ENCODE measurements around the gene LAMA4.
A peak's percentile ranks its signal among the peaks of the same experiment; 100 is the strongest.

LAMA4 gene

DNA sequence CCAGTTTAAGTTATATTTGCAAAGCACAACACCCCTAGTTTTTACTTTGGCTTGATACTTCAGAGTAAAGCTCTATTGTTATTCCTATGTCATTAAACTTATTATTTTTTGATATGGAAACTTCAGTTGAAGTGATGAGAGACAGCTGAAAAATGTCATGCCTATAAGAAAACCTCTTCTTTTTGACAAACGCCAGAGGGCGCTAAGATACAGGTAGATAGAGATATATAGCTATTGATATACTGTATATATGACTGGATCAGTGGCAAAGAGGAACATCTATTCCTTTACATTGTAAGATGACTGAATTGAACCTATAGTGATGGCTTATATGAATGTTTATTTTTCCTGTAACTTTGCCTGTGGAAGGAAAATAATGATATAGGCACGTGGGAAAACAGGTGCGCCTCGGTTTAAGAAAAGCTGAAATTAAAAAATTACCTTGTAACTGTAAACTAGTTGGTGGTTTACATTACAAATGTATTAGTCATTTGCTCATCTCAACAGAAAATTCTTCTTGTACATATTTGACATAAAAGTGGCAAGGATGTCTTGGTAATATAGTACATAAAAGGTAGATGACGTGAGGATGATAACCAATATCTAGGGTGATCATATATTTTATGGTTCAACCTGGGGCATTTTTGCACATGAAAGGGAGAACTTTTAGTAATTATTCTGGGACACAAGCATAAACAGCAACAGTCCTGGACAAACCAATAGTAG, 74.1 kb downstream of the LAMA4 start:
- peak in 1 of 2 experiments; percentile 60 for DNase-seq

DNA sequence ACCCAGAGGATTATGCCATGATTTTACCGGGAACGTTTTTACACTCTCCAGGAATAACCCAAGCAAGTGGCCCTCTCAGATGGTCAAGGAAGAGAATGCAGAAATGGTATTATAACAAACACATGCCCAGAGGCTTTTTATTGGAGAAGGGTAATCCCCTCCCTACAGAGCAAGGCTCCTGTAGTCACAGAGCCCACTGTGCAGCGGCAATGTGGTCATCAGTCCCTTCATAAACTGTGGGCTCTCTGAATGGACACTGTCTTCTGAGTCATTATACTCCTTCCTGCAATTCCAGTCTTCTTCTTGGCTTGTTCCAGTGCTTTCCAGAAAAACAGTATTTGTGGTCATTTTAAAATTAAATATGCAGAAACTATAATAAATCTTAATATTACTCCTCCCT, 74.7 kb downstream of the LAMA4 start:
- no peak for DNase-seq

DNA sequence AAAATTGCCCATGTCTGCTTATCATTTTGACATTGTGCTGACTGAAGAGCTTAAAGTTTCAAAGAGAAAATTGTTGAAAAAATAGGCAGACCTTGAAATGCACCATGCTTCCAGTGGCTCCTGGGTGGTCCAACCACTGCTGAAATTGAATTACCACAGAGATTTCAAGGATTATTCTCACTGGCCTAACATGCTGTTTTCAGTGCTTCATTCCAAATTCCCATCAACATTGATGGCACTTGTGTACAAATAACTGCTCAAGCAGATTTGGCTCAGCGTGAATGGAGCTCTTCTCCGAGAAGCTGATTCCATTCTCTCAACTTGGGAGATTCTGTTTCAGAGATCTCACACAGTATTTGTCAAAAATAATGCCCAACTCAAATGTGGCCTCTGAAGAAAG, 75.5 kb downstream of the LAMA4 start:
- DNase-seq, result no peak

DNA sequence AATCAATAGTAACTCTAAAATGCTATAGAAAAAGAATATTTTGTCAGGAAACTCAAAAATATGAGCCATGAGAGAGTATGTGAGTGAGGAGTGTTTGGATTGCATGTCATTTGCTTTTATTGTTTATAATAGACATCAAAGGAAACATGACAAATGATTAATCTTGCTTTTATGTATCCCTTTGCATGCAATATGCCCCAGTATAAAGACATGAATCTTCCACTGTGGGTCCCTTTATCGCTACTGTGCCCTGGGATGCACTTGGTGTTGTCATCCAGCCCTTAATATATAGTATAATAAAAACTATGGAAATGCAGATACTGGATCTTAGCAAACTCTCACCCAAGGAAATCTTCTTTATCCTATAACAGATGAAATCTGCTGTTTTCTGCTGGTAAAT, 77.3 kb downstream of the LAMA4 start:
- no peak for DNase-seq

DNA sequence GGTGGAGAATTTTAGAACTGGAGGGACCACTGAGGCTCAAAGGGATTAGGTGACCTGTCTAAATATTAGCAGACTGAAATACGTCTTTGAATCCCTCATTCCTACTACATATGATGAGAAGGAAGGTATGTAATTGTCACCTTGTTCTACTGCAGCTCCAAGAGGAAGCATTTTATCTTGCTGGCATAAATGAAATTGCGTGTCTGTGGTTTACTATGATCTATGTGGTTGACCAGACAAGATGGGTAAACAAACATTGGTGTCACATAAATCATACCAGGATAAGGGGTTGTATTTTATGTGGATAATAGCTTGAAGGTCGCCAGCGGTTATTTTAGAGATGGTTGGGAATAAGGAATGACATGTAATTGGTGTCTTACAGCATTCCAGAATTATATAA, 78.2 kb downstream of the LAMA4 start:
- DNase-seq, result peak in 1 of 2 experiments; percentile 2

DNA sequence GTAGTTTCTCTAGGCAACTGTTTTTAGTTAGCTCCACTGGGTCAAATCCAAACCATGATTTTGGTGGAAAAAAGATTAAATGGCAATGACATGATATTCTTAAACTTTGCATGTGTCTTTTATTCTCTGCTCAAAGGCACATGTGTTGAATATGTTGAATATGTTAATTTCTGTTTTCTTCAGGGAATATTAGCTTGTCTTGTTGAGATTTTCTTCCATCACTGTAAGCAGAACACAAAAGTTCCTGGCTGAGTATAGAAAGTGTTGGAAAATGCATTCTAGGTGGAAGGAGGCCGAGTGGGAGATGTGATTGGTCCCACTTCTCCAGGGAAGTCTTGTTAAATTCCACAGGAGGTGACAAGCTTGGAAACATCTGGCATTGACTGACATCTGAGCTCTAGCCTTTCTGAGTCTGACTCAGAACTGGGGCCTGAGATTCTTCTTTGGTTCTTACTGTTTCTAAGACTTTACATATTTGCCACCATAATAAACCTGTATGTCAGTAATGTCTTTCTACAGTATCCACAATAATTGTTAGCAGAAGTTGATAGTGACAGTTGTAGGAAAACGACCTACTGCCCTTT, 81.1 kb downstream of the LAMA4 start:
- DNase-seq, result no peak

DNA sequence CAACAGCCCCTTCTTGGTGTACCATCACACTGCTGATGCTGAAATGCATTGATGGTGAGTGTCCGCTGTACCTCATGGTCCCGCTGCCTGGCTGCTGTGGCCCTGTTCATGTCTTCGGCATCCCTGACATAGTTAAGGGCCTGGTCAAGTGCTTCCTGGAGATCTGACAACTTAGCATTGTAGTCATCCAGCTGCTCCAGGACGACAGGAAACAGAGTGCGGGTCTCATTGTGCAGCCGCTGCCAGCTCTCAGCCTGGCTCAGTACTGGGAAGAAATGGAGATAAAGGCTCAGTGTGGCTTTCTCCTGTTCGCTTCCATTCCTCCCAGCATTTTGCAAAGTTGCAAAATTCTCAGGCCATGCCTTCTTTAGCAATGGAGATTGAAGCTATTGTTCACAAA, 81.8 kb downstream of the LAMA4 start:
- DNase-seq, result no peak

DNA sequence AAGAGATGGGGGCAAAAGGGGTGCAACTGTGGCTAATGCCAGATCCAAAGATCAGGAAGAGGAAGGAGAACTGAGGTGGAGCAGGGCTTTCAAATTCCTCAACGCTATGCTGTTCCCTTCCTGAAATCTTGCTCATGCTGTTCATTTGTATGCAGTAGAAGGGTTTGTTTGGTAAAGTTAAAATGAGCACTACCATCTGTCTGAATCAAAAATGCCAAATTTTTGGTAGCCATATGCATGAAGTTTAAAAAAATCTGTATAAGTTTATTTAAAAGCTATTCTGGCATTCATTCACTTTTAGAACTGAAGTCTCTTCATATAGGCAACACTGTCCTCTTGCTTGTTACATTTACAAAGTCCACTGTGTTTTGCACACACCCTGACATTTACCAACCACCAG, 84.8 kb downstream of the LAMA4 start:
- DNase-seq, result no peak

DNA sequence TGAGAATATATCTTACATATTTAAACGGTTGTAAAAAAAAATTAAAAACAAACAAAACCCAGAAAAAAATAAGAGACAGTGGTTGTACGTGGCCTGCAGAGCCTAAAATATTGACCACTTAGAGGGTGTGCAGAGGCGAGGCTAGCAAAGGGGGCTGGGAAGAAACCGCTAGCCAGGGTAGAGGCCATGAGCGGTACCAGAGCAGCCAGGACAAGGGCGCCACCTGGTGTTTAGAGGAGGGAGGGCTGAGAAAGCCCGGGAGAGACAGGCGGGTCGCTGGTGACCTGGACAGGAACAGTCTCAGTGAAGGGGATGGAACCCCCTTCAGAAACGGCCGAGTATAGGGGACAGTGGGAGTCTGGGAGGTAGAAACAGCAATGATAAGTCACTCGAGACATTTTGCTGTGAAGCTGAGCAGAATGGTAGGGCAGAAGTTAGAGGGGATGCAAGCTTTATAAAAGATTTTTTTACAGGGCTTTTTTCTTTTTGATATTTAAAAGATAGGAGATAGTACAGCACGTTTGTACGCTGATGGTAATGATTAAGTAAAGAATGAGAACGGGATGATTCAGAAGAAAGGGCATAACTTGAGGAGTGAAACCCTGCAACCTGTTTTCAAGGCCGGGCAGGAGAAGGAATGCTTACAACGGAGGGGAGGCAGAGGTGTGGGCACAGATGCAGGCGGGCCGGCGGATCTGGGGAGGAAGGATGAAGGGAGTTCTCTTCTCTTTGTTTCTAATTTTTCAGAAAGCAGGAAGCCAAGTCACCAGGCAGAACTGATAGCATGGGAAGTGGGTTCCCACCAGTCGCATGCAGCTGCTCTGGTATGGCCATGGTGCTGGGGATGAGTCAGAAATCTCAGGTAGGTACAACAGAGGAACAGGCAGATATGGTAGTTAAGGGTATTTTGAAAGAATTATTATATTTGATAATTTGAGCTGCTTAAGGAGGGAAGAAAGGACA, 90.8 kb downstream of the LAMA4 start:
- peak; percentile 31 to 49 for DNase-seq

DNA sequence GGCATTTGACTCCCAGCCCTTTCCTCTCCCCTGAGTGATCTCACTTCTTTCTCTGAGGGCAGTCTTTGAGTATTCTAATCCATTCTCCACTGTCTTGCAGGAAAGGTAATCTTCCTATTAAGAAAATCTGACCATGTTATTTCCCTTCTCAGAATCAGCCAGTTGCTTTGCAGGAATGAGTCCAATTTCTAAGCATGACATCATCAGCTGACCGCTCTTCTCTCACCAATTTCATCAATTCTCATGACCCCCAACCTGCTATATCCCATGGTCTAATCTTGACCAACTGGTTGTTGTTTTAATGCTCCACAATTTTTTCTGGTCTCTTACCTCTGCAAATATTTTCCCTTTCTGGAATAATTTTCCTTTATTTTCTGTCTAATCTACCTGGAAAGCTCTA, 93.6 kb downstream of the LAMA4 start:
- DNase-seq, result no peak

DNA sequence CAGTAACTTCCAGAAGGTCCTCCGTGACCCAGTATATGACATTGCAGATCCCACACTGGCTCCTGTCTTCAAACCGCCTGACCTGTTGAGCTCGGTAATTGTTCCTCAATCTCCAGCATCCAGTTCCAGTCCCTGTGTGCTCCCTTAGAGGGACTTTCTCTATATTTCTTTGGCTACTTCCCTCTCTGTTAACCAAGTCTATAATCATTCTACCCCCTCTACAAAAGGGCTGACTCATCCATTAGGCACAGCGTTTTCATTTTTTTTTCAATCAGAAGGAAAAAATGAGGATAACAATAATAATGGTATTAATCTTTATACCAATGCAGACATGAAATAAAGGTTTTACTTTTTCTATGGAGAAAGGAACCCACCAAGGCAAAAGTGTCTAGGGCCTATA, 97.7 kb downstream of the LAMA4 start:
- no peak for DNase-seq

DNA sequence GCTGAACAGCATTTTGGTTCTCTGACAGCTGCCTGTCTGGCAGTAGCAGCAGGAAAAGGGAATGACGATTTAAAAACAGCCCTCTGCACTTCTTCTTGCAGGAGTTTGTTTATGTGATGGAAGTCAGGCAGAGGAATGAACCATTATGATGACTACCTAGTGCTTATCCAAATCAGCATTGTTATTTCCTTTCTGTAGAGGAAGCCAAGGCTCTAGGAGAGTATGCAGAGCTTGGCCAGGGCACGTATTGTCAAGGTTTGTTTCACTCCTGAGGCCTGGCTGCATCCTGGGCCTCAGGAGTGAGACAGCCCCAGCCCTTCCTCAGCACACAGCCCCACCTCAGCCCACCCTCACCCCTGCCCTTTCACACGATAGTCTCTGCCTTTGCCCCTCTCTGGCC, 98.5 kb downstream of the LAMA4 start:
- no peak for DNase-seq

DNA sequence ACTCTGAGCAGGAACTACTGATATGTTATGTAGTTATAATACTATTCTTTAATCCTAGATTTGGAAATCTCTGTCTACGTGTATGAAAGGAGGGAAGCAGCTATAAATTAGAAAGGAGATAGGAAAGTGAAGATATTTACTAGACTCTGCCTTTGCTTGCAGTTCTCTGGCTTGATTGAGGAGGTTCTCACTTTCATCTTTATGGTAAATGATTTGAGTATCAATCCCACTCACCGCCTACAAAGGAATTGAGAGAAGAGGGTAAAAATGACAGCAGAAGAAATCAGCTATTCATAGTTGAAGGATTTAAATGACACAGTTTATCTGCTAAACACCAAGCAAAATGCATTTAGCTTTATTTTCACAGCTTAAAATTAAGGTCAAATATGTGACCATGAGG, 99.7 kb downstream of the LAMA4 start:
- DNase-seq, result no peak

DNA sequence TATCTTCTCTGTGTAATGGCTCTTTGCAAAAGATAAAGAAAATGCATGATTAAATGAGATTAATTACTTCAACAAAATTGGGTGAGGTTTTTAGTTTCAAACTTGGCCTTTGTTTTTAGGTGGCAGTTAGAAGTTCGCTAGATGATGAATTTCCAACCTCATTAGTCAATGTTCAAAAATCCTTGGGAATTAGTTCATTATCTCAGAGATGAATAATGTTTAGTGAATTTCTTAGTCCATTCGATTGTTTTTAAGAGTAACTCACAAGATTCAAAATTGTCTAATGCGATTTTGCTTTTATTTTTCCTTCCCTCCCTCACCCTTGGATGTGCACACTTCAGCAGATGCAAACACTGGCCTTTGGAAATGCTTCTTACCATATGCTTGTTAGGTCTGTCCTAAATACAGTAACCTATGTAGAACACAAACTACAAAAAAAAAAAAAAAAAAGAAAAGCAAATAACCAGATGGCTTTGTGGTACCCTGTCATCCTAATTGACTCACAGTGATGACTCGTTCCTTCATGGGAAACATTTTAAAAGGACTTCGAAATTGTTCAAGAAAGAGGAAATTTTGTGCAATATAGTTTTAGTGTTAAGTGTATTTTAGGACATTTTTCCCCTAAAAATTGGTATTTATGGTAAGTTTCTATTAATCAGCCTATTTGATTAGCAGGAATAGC, 100.3 kb downstream of the LAMA4 start:
- DNase-seq, result no peak

DNA sequence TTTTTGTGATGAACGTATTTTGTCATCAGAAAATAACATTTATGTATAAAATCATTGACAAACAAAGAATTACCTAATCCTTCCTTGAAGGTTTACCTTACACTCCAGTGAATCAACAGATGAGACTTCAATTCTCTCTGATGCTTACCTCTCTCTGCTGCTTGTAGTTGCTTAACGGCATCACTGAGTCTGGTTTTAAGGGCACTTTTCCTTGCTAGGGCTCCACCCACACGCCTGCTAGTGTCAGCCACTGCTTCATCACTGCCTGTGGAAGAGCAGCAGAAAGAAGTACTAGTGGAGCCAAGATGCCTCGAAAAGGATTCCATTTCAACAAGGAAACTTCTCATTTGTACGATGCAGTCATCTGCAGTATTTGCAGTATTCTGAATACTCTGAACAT, 104.0 kb downstream of the LAMA4 start:
- no peak for DNase-seq

DNA sequence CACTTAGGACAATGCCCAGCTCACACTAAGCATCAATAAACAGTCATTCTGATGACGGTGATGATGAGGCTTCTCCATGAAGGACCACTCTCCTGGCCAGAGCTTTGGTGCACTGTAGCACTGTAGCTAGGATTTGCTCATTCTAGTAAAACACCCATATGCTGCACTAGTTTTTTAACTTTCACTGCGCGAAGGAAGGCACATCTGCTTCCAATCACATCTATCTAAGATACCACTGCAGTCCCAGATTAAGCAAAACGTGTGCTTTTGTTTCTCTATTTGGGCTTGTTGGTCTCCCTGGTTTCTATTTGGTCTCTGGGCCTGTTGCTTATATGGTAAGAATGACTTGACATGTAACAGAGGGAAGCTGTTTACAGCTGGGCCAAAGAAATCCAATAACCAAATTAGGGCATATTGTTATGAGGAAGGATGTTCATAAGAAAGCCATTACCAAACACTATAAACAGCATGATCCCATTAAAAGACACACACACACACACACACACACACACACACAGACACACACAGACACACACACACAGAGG, 104.6 kb downstream of the LAMA4 start:
- DNase-seq, result no peak

DNA sequence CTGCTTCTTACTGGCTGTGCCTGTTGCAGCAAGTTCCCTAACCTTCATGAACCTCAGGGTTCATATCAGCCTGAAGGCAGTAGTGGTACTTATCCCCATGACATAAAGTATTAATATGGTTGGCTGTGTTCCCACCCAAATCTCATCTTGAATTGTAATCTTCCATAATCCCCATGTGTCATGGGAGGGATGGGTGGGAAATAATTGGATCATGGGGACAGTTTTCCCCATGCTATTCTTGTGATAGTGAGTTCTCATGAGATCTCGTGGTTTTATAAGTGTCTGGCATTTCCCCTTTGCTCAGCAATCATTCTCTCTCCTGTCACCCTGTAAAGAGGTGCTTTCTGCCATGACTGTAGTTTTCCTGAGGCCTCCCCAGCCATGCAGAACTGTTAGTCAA, 105.1 kb downstream of the LAMA4 start:
- DNase-seq, result peak in 1 of 2 experiments; percentile 4

DNA sequence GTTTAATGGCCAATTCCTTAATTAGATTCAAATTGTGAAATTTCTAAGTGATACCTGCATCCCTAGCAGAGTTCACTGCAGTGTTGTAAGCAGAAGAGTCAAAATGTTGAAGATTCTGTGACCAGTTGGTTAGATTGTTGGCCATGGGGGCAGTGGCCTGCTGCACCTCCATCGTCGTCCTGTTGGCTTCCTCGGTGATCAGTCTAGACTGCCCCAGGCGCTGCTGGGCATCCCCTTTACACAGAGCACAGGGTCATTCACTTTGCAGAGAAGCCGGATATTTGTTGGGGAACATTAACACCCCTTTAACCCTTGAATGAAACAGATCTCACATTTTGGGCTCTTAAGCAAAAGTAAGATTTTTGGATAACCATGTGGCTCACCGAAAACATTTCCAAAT, 106.3 kb downstream of the LAMA4 start:
- DNase-seq, result no peak

DNA sequence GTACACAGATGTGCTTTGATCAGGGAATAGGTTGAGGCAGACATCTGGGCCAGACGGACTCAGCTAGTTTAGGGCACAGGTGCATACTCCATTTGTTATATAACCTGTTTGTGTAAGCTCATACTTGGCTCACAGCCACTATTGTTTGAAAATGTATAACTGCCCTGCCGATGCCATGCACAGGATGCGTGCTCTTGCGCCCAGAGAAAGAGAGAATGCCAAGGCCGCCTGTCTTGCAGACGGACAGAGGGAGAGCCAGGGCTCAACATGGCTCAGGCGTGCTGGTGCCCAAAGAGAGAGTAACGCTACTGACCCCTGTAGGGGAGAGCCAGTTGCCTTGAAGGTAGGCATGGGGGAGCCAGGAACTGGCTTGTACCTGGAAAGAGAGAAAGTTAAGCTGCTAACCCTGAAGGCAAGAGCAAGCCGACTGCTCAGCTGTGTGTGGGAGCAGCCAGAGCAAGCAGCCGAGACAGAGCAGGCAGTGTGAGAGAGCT, 109.2 kb downstream of the LAMA4 start:
- no peak for DNase-seq

DNA sequence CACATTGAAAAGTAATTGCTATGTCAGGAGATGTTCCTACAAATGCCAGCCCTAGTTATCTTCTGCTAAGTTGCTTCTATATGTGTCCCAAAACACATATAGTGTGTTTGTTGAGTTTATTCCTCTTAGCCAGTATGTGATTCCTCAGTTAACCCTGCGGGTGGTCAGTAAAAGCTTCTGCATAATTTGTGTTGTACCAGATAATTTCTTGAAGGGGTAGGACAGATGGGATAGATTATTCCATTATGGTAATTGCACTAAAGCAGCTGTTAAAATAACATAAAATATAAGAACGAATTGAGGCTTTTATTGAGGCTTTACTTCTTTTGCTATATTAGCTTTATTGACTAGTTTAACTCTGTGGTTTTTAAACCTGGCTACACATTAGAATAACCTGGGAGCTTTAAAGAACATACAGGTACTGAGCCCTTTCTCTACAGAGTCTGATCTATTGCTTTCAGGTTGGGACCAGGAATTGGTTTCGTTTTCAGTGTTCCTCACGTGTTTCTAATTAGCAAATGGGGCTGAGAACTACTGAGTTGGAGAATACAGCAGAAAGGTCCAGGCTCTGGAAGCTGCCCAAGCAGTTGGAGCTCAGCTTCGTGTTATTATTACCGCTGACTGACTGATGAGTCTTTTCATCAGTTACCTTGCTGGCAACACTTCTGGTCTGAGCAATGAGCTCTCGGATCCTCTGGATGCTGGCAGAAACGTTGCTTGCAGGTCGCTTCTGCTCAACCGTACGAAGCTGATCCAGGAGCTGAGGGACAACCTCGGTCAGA, 110.0 kb downstream of the LAMA4 start:
- no peak for DNase-seq

DNA sequence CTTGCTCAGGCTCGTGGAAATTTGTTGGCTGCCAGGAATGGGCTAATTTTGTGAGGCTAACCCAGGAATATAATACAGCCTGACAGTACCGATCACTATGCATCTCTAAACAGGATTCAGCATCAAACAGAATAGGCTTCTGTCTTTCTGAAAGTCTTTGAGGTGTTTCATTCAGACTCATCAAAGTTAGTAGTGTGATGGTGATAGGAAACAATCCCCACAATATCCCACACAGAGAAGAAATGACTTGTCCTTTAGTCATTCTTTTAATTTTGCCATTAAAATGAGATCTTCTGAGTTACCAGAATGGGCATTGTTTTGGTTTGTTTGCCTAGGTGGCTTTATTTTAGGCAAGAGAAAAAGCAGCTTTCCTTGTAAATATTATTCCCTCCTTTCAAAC, 112.7 kb downstream of the LAMA4 start:
- DNase-seq, result no peak

DNA sequence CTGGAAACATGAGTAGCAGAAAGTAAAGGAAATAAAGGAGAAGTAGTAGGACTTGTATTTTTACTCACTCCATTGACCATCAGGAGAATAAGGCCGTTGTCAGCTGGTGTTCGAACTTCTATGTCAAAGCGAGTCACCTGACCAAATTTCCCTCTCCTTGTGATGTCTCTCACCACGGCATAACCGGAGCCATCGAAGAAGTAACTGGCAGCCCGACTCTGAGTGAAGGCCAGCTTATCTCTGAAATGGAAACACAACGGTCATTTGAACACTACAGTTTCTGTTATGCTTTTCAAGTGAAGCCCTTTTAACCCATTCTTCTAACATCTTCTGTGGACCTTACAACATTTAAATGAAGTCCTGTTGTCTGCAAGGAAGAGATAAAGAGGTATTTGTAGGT, 115.3 kb downstream of the LAMA4 start:
- DNase-seq, result no peak
